ENCODE results near the gene ERC1.

- TF ChIP-seq CTCF (IDR thresholded peaks at IDR 0.05), result no peak
- TF ChIP-seq CEBPB (IDR thresholded peaks at IDR 0.05), result no peak
- TF ChIP-seq CHD2 (IDR thresholded peaks at IDR 0.05; ENCODE audit: low read length, partially characterized antibody), result no peak
- no peak for TF ChIP-seq RAD21 (conservative IDR thresholded peaks at IDR 0.05 in 1 of 2, IDR thresholded peaks at IDR 0.05 in 1 of 2)
Measured at GRCh38 chr12:1356285-1356684, 365.3 kb downstream of the ERC1 start.
